Smooth muscle cell (in vitro differentiated cells): ENCODE measurements around the gene GRIFIN. TPM values are rescaled to one million over a fixed set of nuclear protein-coding genes. Genes with fewer than 3 reads are reported as not detected.

Source experiments
- DNase-seq: peaks from one replicate; lab custom pipeline; 2025; ENCODE audit not compliant: unreplicated experiment; lab: John Stamatoyannopoulos, UW
- H2AFZ ChIP-seq: fragments of 200-600 bp; sonication (generic); 2 replicates; pipeline ENCODE4 v1.6.0; 2016; ENCODE audit warnings: antibody characterized with exemption, low read depth, mild to moderate bottlenecking
- H3F3A ChIP-seq: fragments of 200-600 bp; sonication (generic); 2 replicates; pipeline ENCODE4 v1.6.0; 2017; ENCODE audit warnings: antibody characterized with exemption, low read depth
- H3K27ac ChIP-seq: fragments of 200-600 bp; sonication (generic); 2 replicates; pipeline ENCODE4 v1.5.1; 2016; ENCODE audit warnings: low read depth, mild to moderate bottlenecking
- H3K27me3 ChIP-seq: fragments of 200-600 bp; sonication (generic); 2 replicates; pipeline ENCODE4 v1.6.1; 2016; ENCODE audit warnings: low read depth, mild to moderate bottlenecking
- H3K36me3 ChIP-seq: fragments of 200-600 bp; sonication (generic); 2 replicates; pipeline ENCODE4 v1.5.1; 2016; ENCODE audit warnings: low read depth
- H3K4me1 ChIP-seq: fragments of 200-600 bp; sonication (generic); 2 replicates; pipeline ENCODE4 v1.5.1; 2016; ENCODE audit warnings: low read depth
- H3K4me2 ChIP-seq: fragments of 200-600 bp; sonication (generic); 2 replicates; pipeline ENCODE4 v1.6.0; 2016; ENCODE audit warnings: mild to moderate bottlenecking
- H3K4me3 ChIP-seq: fragments of 200-600 bp; sonication (generic); 2 replicates; pipeline ENCODE4 v1.5.1; 2016; ENCODE audit warnings: mild to moderate bottlenecking
- H3K79me2 ChIP-seq: fragments of 200-600 bp; sonication (generic); 2 replicates; pipeline ENCODE4 v1.6.0; 2016; ENCODE audit warnings: low read depth, mild to moderate bottlenecking
- H3K9ac ChIP-seq: fragments of 200-600 bp; sonication (generic); 2 replicates; pipeline ENCODE4 v1.6.0; 2016; ENCODE audit warnings: low read depth
- H3K9me3 ChIP-seq: fragments of 200-600 bp; sonication (generic); replicated peaks from 2 replicates; pipeline ENCODE4 v1.5.1; 2016; ENCODE audit warnings: low read depth
- H4K20me1 ChIP-seq: fragments of 200-600 bp; sonication (generic); 2 replicates; pipeline ENCODE4 v1.6.0; 2016; ENCODE audit warnings: low read depth
- CTCF ChIP-seq: fragments of 200-600 bp; sonication (generic); IDR thresholded peaks from 2 replicates; pipeline ENCODE4 v1.5.1; 2017; ENCODE audit warnings: borderline replicate concordance, mild to moderate bottlenecking, antibody characterized with exemption; ENCODE audit not compliant: insufficient read depth, poor library complexity, severe bottlenecking
- WGBS: methylation state at CpG from one replicate; pipeline ENCODE4 v1.1.7; 2016; ENCODE audit warnings: low lambda C conversion rate; 5-methylcytosine and 5-hydroxymethylcytosine counted together
- polyA plus RNA-seq: library from polyadenylated mRNA; unstranded; fragments of >200 nt; fragmentation: Nextera tagmentation; extraction: Ambion mirVana; gene quantifications from 2 replicates; pipeline ENCODE4 v1.2.1, GENCODE V29; 2016
- total RNA-seq: library from RNA; depleted of rRNA; stranded (reverse); fragments of >200 nt; gene quantifications from 2 replicates; pipeline ENCODE4 v1.2.3, GENCODE V29; 2014

GRIFIN gene
- total and polyA plus RNA-seq, 2 experiments from 2014 or later, result not detected

GRCh38 chr7:2478800-2479199, 2.6 kb upstream of the GRIFIN start:
- H2AFZ ChIP-seq, result no peak overlapping the region
- H3K36me3 ChIP-seq, result no peaks in the 10 kb centered on the region
- 91% methylated on average over 19 of the region's 19 CpGs for WGBS
- H3K27ac ChIP-seq, result no peak overlapping the region
- no peaks in the 10 kb centered on the region for H3K27me3 ChIP-seq
- no peak overlapping the region for H3K4me2 ChIP-seq
- no peak overlapping the region for H3K4me3 ChIP-seq
- peaks cover 15% of the 10 kb centered on the region for H3K4me1 ChIP-seq
- H3K9me3 ChIP-seq, result no peaks in the 10 kb centered on the region
- no peaks in the 10 kb centered on the region for H3K79me2 ChIP-seq
- no peak for DNase-seq
- TF ChIP-seq CTCF, result no peak
- H3F3A ChIP-seq, result no peaks in the 10 kb centered on the region
- no peaks in the 10 kb centered on the region for H4K20me1 ChIP-seq
- no peak overlapping the region for H3K9ac ChIP-seq

- 56% methylated on average over 11 of the region's 11 CpGs for WGBS
- no peaks in the 10 kb centered on the region for H4K20me1 ChIP-seq
- H3K79me2 ChIP-seq, result no peaks in the 10 kb centered on the region
- no peak overlapping the region for H3K9ac ChIP-seq
- H3K27me3 ChIP-seq, result no peaks in the 10 kb centered on the region
- H3K4me1 ChIP-seq, result peaks cover 15% of the 10 kb centered on the region
- no peak overlapping the region for H2AFZ ChIP-seq
- no peak for DNase-seq
- no peaks in the 10 kb centered on the region for H3K36me3 ChIP-seq
- TF ChIP-seq CTCF, result no peak
- H3K9me3 ChIP-seq, result no peaks in the 10 kb centered on the region
- peak overlapping the region; percentile 68 for H3K4me2 ChIP-seq
- H3K27ac ChIP-seq, result no peak overlapping the region
- no peak overlapping the region for H3K4me3 ChIP-seq
- no peaks in the 10 kb centered on the region for H3F3A ChIP-seq
Measured at GRCh38 chr7:2478399-2478785, 2.2 kb upstream of the GRIFIN start.

GRCh38 chr7:2477447-2478398, 1.5 kb upstream of the GRIFIN start:
- peak; percentile 63 for TF ChIP-seq CTCF
- Histone ChIP-seq H3K9ac (no peak overlapping the region), H2AFZ (peak overlapping the region; percentile 30), H3K4me3 (no peak overlapping the region), H3F3A (no peaks in the 10 kb centered on the region), H3K27ac (no peak overlapping the region), H3K79me2 (no peaks in the 10 kb centered on the region), H3K9me3 (no peaks in the 10 kb centered on the region), H3K4me2 (peak overlapping the region; percentile 68), H4K20me1 (no peaks in the 10 kb centered on the region), H3K27me3 (no peaks in the 10 kb centered on the region), H3K4me1 (peaks cover 15% of the 10 kb centered on the region), H3K36me3 (no peaks in the 10 kb centered on the region)
- peak; percentile 19 for DNase-seq
- 44% methylated on average over 31 of the region's 34 CpGs for WGBS
